Lower lobe of right lung (tissue), 2 donors: Measurements from ENCODE around the gene RBFOX1. TPM values are rescaled to one million over a fixed set of nuclear protein-coding genes. Genes with fewer than 3 reads are reported as not detected.

Source experiments
- ATAC-seq, 2 donors: fragments of 200-7000 bp; cut with Tn5 transposase; one replicate each; pipeline ENCODE4 v1.9.1; 2020 to 2022; ENCODE audit warnings: mild to moderate bottlenecking in 2 of 2, moderate library complexity in 2 of 2
- DNase-seq: peaks from one replicate; pipeline ENCODE4 v3.0.0-alpha.2; 2020
- H3K27ac ChIP-seq: fragments of 200-600 bp; one replicate; pipeline ENCODE4 v1.8.0; 2022
- H3K27me3 ChIP-seq: fragments of 200-600 bp; one replicate; pipeline ENCODE4 v1.8.0; 2022; ENCODE audit warnings: low read depth
- H3K36me3 ChIP-seq: fragments of 200-600 bp; one replicate; pipeline ENCODE4 v1.8.0; 2022; ENCODE audit warnings: mild to moderate bottlenecking
- H3K4me1 ChIP-seq: fragments of 200-600 bp; one replicate; pipeline ENCODE4 v1.8.0; 2022
- H3K4me3 ChIP-seq: fragments of 200-600 bp; one replicate; pipeline ENCODE4 v1.8.0; 2022; ENCODE audit warnings: mild to moderate bottlenecking
- H3K9me3 ChIP-seq: fragments of 200-600 bp; one replicate; pipeline ENCODE4 v1.8.0; 2022
- CTCF ChIP-seq: fragments of 200-600 bp; IDR thresholded peaks from one replicate; pipeline ENCODE4 v1.8.0; 2022; ENCODE audit warnings: antibody characterized with exemption, mild to moderate bottlenecking
- intact Hi-C: fragments of 100-400 bp; cut with DNase I; formaldehyde crosslinking; loops from one replicate; pipeline ENCODE4 v1.11.0; 2022
- total RNA-seq: library from RNA; stranded (reverse); fragmentation: NEBNext Ultra II Directional; extraction: Animal tissue kit (Norgen Biotek cat#: 25700); gene quantifications from one replicate; pipeline ENCODE4 v1.2.1, GENCODE V29; 2021
- donor health status: DM: no; HTN: yes; CAD: no; lungs with severe emphysema.

RBFOX1 gene
- total RNA-seq, 1 donor from 2014 or later, result not detected

- no peak for DNase-seq
- H3K9me3 ChIP-seq, result no peaks in the 10 kb centered on the region
- H3K4me1 ChIP-seq, result no peaks in the 10 kb centered on the region
- no peak for TF ChIP-seq CTCF
- no peak for ATAC-seq
- H3K36me3 ChIP-seq, result no peaks in the 10 kb centered on the region
- no peak overlapping the region for H3K27ac ChIP-seq
- H3K27me3 ChIP-seq, result no peaks in the 10 kb centered on the region
- intact Hi-C loops, result no loop called here
- H3K4me3 ChIP-seq, result no peak overlapping the region
These were observed 150.1 kb downstream of the RBFOX1 start for GRCh38 chr16:7482596-7483290.

- Histone ChIP-seq H3K4me1 (no peaks in the 10 kb centered on the region), H3K4me3 (no peak overlapping the region), H3K27ac (no peak overlapping the region), H3K36me3 (no peaks in the 10 kb centered on the region), H3K9me3 (no peaks in the 10 kb centered on the region), H3K27me3 (no peaks in the 10 kb centered on the region)
- DNase-seq, result no peak
- TF ChIP-seq CTCF, result no peak
- intact Hi-C loops, result no loop called here
- no peak for ATAC-seq
These were observed 155.1 kb downstream of the RBFOX1 start for GRCh38 chr16:7487574-7488323.

GRCh38 chr16:7492122-7492521 is 159.5 kb downstream of the RBFOX1 start:
- no peak overlapping the region for H3K27ac ChIP-seq
- TF ChIP-seq CTCF, result no peak
- no peaks in the 10 kb centered on the region for H3K36me3 ChIP-seq
- ATAC-seq, result no peak
- H3K4me1 ChIP-seq, result no peaks in the 10 kb centered on the region
- no peak overlapping the region for H3K4me3 ChIP-seq
- no peaks in the 10 kb centered on the region for H3K27me3 ChIP-seq
- H3K9me3 ChIP-seq, result no peaks in the 10 kb centered on the region
- DNase-seq, result no peak
- intact Hi-C loops, result no loop called here

GRCh38 chr16:7493133-7493532 is 160.5 kb downstream of the RBFOX1 start:
- H3K27ac ChIP-seq, result no peak overlapping the region
- no peak for ATAC-seq
- H3K4me1 ChIP-seq, result no peaks in the 10 kb centered on the region
- no peaks in the 10 kb centered on the region for H3K9me3 ChIP-seq
- TF ChIP-seq CTCF, result no peak
- H3K36me3 ChIP-seq, result no peaks in the 10 kb centered on the region
- no peaks in the 10 kb centered on the region for H3K27me3 ChIP-seq
- no peak overlapping the region for H3K4me3 ChIP-seq
- DNase-seq, result no peak
- intact Hi-C loops, result no loop called here

- no peaks in the 10 kb centered on the region for H3K4me1 ChIP-seq
- H3K4me3 ChIP-seq, result no peak overlapping the region
- H3K27ac ChIP-seq, result no peak overlapping the region
- no peak for DNase-seq
- ATAC-seq, result no peak
- H3K36me3 ChIP-seq, result no peaks in the 10 kb centered on the region
- H3K27me3 ChIP-seq, result no peaks in the 10 kb centered on the region
- intact Hi-C loops, result no loop called here
- no peak for TF ChIP-seq CTCF
- H3K9me3 ChIP-seq, result no peaks in the 10 kb centered on the region
These were observed 165.0 kb downstream of the RBFOX1 start for GRCh38 chr16:7497691-7498090.
